Activated CD4-positive, alpha-beta T cell treated with anti-CD3 and anti-CD28 coated beads, Interleukin-2, amount 50 U/mL, for 48 hours (primary cell): ENCODE measurements around the gene IRGC.
"Not testable (repeated sequence)": the region's sequence is repeated elsewhere in the genome, so short reads cannot be mapped to it uniquely, and the experiment has no call there.

Source experiments
- DNase-seq, 2 experiments: peaks; one replicate each; pipeline ENCODE4 v3.0.0-alpha.2; 2020

IRGC gene

GRCh38 chr19:43755256-43755801, 39.5 kb downstream of the IRGC start:
- DNase-seq = peak; percentile 83 to 88

GRCh38 chr19:43759515-43759914, 43.6 kb downstream of the IRGC start:
- no peak for DNase-seq

- no peak for DNase-seq
Measured at GRCh38 chr19:43760941-43761340, 45.1 kb downstream of the IRGC start.

GRCh38 chr19:43762814-43763213, 46.9 kb downstream of the IRGC start:
- no peak for DNase-seq

GRCh38 chr19:43763473-43763939, 47.6 kb downstream of the IRGC start:
- peak; percentile 49 to 56 for DNase-seq

GRCh38 chr19:43764684-43765083, 48.8 kb downstream of the IRGC start:
- not testable (repeated sequence) for DNase-seq

GRCh38 chr19:43765109-43765876, 49.4 kb downstream of the IRGC start:
- peak; percentile 89 to 92 for DNase-seq

- no peak for DNase-seq
Measured at GRCh38 chr19:43766755-43767043, 50.8 kb downstream of the IRGC start.

- DNase-seq = no peak
Measured at GRCh38 chr19:43767316-43767715, 51.4 kb downstream of the IRGC start.

GRCh38 chr19:43767818-43768217, 51.9 kb downstream of the IRGC start:
- DNase-seq = no peak

GRCh38 chr19:43768273-43769050, 52.6 kb downstream of the IRGC start:
- DNase-seq = no peak

- no peak for DNase-seq
Measured at GRCh38 chr19:43769256-43769655, 53.4 kb downstream of the IRGC start.
